Right renal cortex interstitium (tissue), 3 donors: Measurements from ENCODE around the gene PRDX3. TPM values are rescaled to one million over a fixed set of nuclear protein-coding genes. Genes with fewer than 3 reads are reported as not detected.
A peak's percentile ranks its signal among the peaks of the same experiment; 100 is the strongest.

Experiments used
- DNase-seq, 3 donors: peaks; one replicate each; pipeline ENCODE4 v3.0.0-alpha.2; 2013; ENCODE audit warnings: low read depth in 3 of 3, low spot score in 2 of 3
- polyA plus RNA-seq, 3 donors: library from polyadenylated mRNA; unstranded; fragments of 120-200 nt; gene quantifications; one replicate each; pipeline ENCODE4 v1.2.1, GENCODE V29; 2013; ENCODE audit not compliant: insufficient read length in 3 of 3

Gene PRDX3
- 100 to 1,000 TPM; 293 to 330 (median 294) TPM for polyA plus RNA-seq

DNA sequence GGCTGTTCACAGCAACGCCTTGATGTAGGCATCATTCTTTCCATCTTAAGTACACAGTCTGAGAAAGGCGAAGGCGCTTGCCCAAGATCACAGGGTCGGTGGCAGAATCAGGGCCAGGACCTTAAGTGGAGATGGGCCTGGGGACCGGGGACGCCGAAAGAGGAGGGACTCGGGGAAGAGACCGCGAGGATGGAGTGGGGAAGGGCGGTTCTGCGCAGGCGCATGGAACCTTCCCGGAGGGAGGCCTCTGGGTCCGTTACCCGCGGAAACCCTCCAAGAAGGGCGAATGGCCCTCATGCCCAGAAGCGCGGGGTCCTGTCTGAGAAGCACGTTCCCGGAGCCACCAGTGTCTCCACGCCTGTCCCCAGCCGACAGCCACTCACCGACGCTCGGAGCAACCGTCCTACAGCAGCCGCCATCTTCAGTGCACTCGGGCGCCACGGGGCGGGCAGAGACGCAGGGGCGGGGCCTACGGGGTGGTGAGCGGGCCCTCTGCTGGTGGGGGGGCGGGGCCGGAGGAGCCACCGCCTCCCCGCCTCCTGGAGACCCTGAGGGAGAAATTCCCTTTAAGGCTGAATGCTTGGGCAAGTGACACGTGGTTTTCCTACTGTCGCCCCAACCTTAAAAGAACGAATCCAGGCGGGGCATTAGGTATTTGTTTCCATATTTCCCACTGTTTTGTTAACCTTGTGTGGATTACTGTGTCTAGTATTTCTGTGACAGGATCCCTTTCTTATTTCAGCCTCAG lies at the start of gene PRDX3:
Gene PRDX3 (minus strand): TSS at position 441 of the 748 bp plus-strand sequence. CDS start 22 bp downstream, at position 419.
- DNase-seq, result peak; percentile 83 to 84 (median 84)

DNA sequence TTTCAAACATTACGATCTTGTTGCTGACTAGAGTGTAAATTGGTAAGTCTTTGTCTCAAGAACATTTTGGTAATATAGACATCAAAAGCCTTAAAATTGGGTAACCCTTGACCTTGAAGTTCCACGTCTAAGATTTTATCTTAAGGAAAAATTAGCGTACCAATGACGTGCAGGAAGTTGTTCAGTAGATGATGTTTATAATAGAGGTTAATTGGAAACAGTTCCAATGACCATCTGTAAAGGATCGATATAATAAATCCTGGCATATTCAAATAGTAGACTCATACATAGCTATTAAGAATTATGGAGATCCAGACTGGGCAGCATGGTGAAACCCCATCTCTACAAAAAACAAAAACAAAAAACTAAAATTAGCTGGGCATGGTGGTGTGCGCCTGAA lies 49.2 kb upstream of the PRDX3 start:
- no peak for DNase-seq

DNA sequence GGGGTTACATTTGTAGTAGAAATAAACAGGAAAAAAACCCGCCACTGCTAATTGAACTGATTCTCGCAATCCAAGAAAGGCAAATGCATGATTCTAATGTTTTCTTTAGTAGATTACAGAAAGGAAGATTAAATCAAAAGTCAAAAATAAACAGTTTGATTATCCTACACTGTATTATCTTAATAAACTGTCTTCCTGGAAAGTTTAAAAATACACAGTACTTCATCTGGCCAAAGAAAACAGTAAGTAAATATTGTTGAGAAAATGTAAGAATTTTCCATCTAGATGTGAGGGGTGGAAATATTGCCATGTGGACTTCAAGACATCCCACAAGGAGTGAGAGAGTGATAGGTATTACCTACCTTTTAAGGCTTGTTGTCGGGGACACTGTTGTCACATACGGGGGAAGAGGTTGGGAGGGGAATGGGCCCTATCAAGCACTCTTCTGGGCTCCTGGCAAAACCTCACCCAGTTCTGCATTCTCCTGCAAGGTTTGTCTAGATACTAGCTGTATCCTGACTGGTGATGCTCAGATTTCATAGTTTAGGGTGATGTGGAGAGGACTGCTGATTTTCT lies 46.6 kb upstream of the PRDX3 start:
- DNase-seq, result no peak

DNA sequence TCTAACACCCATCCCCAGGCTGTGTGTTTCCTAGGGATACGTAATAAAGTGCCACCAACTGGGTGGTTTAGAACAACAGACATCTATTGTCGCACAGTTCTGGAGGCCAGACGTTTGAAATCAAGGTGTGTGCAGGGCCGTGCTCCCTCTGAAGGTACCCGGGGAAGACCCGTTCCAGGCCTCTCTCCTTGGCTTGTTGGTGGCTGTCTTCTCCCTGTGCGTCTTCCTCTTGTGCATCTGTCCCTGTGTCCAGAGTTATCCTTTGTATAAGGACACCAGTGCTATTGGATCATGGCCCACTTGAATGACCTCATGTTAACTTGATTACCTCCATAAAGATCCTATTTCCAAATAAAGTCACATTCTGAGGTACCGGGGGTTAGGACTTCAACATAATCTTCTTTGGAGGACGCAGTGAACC lies 44.4 kb upstream of the PRDX3 start:
- DNase-seq, result no peak

GRCh38 chr10:119222537-119222936 lies 43.9 kb upstream of the PRDX3 start:
- no peak for DNase-seq

GRCh38 chr10:119221666-119222065 lies 43.1 kb upstream of the PRDX3 start:
- DNase-seq, result no peak

- no peak for DNase-seq
These were observed 42.6 kb upstream of the PRDX3 start for GRCh38 chr10:119221201-119221600.

DNA sequence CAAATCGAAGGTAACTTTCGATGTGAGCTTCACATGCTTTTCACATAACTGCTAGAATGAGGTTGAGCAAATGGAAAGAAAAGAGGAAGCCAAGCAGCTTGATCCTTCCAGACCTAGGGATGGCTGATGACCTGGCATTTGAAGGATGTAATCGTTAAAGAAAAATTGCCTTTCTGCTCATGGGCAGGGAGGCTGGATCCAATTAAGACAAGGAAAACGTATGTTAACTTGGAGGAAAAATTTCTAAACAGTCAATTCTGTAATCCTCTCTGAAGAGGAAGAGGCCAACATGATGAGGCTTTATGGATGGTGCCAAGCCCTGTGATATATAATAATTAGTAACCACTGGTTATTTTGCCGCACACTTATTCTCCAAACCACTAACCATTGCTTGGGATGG lies 41.3 kb upstream of the PRDX3 start:
- DNase-seq, result no peak

DNA sequence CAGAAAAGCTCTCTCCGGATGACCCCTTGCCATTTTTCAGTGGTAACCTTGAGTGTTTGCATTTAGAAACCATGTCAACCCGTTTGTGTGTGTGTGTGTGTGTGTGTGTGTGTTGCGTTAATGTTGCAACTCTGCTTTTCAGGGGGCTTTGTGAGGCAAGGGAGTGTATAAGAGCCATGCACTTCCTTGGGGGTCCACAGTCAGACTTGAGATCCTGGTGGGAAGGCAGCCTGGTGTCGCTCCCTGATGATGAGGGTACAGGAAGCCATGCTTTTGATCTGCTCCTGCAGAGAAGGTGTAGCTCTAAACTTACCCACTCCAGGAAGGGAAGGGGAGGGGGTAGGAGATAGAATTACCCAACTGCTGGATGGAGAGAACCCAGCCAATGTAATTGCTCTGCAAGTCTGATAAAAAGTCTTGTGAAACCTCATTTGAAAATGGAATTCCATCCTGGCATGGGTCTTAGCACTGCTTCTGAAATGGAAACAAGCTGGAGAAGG lies 39.4 kb upstream of the PRDX3 start:
- DNase-seq, result no peak

DNA sequence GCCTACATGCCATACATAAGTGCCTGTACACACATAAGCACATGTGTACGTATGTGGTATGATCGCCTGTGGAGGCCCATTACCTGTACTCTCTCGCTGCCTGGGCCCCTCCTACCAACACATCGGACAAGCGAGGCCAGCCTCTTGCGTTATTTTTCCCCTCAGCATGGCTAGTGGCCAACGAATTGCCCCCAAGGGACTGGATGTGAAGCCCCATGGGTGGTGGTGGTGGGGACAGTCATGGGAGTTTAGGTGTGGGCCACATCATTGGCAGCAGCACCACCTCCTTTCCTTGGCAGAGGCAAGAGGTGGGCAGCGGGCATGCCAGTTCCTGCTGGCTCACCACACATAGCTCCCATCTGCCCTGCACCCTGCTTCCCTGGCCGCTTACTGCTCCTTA lies 38.8 kb upstream of the PRDX3 start:
- no peak for DNase-seq

DNA sequence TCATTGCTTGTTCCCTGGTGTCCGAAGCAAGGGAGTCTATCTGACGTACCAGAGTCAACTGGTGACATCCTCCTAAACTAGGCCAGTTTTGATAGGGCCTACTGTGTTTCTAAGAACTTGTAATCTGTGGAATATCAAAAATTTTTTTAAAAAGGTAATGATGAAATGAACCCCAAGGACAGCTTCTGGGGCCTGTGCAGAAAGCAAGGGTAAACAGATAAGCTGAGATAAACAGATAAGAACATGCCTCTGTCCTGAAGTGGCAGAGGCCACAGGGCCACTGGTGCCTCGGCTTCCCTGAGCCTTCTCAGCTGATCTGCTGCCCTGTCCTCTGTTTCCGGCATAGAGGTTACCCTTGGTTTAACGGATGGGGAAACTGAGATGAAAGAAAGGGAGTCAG lies 37.5 kb upstream of the PRDX3 start:
- DNase-seq, result no peak

DNA sequence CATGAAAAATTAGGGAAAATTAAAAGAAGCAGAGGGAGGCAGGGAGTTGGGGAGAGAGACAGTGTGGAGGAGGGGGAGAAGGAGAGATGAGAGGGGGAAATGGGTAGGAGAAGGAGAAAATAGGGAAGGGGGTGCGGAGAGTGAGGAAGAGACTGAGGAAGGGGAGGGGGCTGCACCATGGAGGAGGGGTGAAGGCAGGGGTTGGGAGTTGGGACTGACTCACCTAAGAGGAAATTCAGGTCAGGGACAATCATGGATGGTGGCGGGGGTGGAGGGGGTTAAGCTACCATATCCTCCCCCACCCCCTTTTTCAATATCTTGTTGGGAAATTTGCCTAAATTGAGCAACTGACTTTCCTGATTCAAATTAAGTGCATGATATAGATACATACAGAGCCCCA lies 36.8 kb upstream of the PRDX3 start:
- DNase-seq, result no peak

DNA sequence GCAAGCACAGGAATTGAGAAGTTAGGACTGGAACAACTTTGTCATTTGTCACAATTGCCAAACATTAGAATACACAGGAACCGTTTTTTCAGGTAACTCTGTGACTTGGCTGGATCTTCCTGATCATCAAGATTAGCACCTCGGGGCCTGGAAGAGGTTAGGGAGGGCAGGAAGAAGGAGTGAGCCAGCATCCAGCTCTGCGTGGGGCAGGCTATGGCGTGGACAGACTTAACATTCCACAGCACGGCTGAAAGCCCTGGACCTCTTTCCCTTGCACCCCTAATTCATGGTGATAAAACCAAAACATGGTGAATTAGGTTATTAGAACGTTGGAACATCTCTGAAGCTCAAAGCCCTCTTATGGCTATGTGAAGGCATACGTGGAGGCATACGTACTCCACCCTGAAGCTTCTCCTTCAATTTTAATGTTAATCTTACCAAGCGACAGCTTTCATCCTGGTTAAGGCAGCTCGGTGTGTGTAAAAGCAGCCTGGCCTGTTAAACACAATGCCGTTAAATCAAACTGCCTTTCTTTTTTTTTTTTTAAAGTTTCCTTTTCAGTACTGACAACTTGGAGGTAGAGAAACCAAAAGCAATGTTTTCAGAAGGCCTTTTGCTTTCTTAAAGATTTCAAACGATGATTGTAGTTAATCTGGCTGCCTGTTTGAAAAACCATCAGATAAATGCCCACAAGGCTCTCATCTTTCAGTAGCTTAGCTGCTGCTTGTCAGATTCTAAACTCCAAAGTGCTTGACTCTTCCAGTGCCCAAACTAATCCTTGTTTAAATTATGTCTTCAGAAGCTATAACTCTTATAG lies 33.2 kb upstream of the PRDX3 start:
- no peak for DNase-seq

DNA sequence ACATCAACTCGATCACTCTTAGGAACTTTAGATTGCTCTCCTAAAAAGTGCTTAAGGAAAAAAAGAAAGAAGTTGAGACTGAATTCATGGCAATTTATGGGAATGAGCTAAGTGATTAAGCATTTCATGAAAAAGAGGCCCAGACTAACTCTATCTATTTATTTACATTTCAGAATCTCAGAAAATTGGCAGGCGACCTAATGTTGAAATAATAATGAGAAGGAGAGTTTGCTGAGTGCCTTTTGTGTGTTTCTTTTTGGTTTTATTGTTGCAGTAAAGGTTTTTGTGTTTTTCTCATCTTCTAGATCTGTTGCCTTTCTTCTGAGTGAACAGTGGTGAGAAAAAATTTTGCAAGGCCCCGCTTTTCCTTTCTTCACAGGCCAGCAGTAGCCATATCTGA lies 32.6 kb upstream of the PRDX3 start:
- DNase-seq, result no peak

GRCh38 chr10:119210633-119211032 lies 32.0 kb upstream of the PRDX3 start:
- no peak for DNase-seq

GRCh38 chr10:119209736-119210355 lies 31.2 kb upstream of the PRDX3 start:
- DNase-seq, result no peak

- no peak for DNase-seq
These were observed 30.6 kb upstream of the PRDX3 start for GRCh38 chr10:119209035-119209735.

GRCh38 chr10:119208553-119208940 lies 29.9 kb upstream of the PRDX3 start:
- no peak for DNase-seq

GRCh38 chr10:119207713-119208552 lies 29.3 kb upstream of the PRDX3 start:
- DNase-seq, result no peak

GRCh38 chr10:119207366-119207666 lies 28.7 kb upstream of the PRDX3 start, which contains the start of gene GRK5:
GRK5 (plus strand) TSS chr10:119207571; CDS start chr10:119207918, 347 bp downstream.
- peak; percentile 78 to 95 (median 91) for DNase-seq
